IMR-90 (cell line): ENCODE measurements around the gene CPXM1. TPM values are rescaled to one million over a fixed set of nuclear protein-coding genes. Genes with fewer than 3 reads are reported as not detected.

Experiments used
- ATAC-seq: fragments of 200-7000 bp; cut with Tn5 transposase; 2 replicates; pipeline ENCODE4 v1.9.1; 2020; ENCODE audit warnings: low read depth, mild to moderate bottlenecking, moderate library complexity
- BruUV-seq: library from RNA; stranded (reverse); fragments of 400-500 nt; replicated peaks from 2 replicates; lab custom pipeline; 2021; lab: Mats Ljungman, UMichigan
- CTCF ChIA-PET: fragments of 300-600 bp; formaldehyde crosslinking; extraction: SDS; loops from one replicate; lab custom pipeline; 2021; ENCODE audit warnings: antibody characterized with exemption; lab: Yijun Ruan, JAX
- POLR2A ChIA-PET: fragments of 300-600 bp; sonication (Branson Sonifier 250); formaldehyde crosslinking; loops from one replicate; lab custom pipeline; 2022; ENCODE audit warnings: antibody characterized with exemption; ENCODE audit not compliant: unreplicated experiment; lab: Charles Lee
- DNase-seq: peaks from one replicate; pipeline ENCODE4 v3.0.0; 2013
- H2AFZ ChIP-seq: replicated peaks from 2 replicates; pipeline ENCODE3; 2013; ENCODE audit warnings: low read length, mild to moderate bottlenecking; ENCODE audit not compliant: poor library complexity
- H2AK5ac ChIP-seq: 2 replicates; pipeline ENCODE4 v1.6.1; 2013; ENCODE audit warnings: low read depth, low read length, inconsistent platforms
- H2AK9ac ChIP-seq: replicated peaks from 2 replicates; pipeline ENCODE3; 2013; ENCODE audit warnings: mild to moderate bottlenecking, low read depth, low read length, moderate library complexity; ENCODE audit not compliant: poor library complexity
- H2BK120ac ChIP-seq: 2 replicates; pipeline ENCODE4 v1.6.1; 2013; ENCODE audit warnings: low read depth, low read length, inconsistent platforms
- H2BK15ac ChIP-seq: 3 replicates; pipeline ENCODE4 v1.6.1; 2013; ENCODE audit warnings: low read depth, low read length, inconsistent platforms
- H2BK20ac ChIP-seq: 2 replicates; pipeline ENCODE4 v1.6.1; 2013; ENCODE audit warnings: low read depth, mild to moderate bottlenecking, inconsistent platforms, low read length, moderate library complexity
- H2BK5ac ChIP-seq: 2 replicates; pipeline ENCODE4 v1.6.1; 2013; ENCODE audit warnings: mild to moderate bottlenecking, low read depth, low read length, inconsistent platforms; ENCODE audit not compliant: poor library complexity, severe bottlenecking
- H3K14ac ChIP-seq: replicated peaks from 2 replicates; pipeline ENCODE4 v1.6.1; 2013; ENCODE audit warnings: low read depth, low read length, inconsistent platforms
- H3K18ac ChIP-seq: 2 replicates; pipeline ENCODE4 v1.6.1; 2013; ENCODE audit warnings: low read depth, low read length, control low read depth
- H3K23ac ChIP-seq: 2 replicates; pipeline ENCODE4 v1.6.1; 2013; ENCODE audit warnings: low read depth, low read length, inconsistent platforms
- H3K27ac ChIP-seq: 2 replicates; pipeline ENCODE4 v1.5.1; 2013; ENCODE audit warnings: mild to moderate bottlenecking, control low read depth, low read length; ENCODE audit not compliant: insufficient read depth
- H3K27me3 ChIP-seq: 2 replicates; pipeline ENCODE4 v1.6.1; 2013; ENCODE audit warnings: low read length; ENCODE audit not compliant: control insufficient read depth, insufficient read depth
- H3K36me3 ChIP-seq: 2 replicates; pipeline ENCODE4 v1.6.1; 2013; ENCODE audit warnings: low read length, mixed read lengths; ENCODE audit not compliant: control insufficient read depth, insufficient read depth
- H3K4ac ChIP-seq: 2 replicates; pipeline ENCODE4 v1.6.1; 2013; ENCODE audit warnings: low read depth, low read length, inconsistent platforms
- H3K4me1 ChIP-seq: 2 replicates; pipeline ENCODE4 v1.6.1; 2013; ENCODE audit warnings: low read length, mixed read lengths; ENCODE audit not compliant: control insufficient read depth, insufficient read depth
- H3K4me2 ChIP-seq: 2 replicates; pipeline ENCODE4 v1.6.1; 2013; ENCODE audit warnings: low read depth, mild to moderate bottlenecking, control low read depth, low read length, moderate library complexity
- H3K4me3 ChIP-seq: 2 replicates; pipeline ENCODE4 v1.5.1; 2013; ENCODE audit warnings: low read depth, mild to moderate bottlenecking, control low read depth, low read length, moderate library complexity; ENCODE audit not compliant: insufficient read depth
- H3K56ac ChIP-seq: 2 replicates; pipeline ENCODE4 v1.6.1; 2013; ENCODE audit warnings: low read length, inconsistent platforms; ENCODE audit not compliant: insufficient read depth; ENCODE audit errors: extremely low read depth
- H3K79me1 ChIP-seq, 2 experiments: 2 replicates each; pipeline ENCODE4 v1.6.1; 2013; ENCODE audit warnings: low read length in 2 of 2, inconsistent platforms in 1 of 2, low read depth in 1 of 2
- H3K9ac ChIP-seq: 2 replicates; pipeline ENCODE4 v1.6.1; 2013; ENCODE audit warnings: low read depth, low read length, control low read depth
- H3K9me1 ChIP-seq: 2 replicates; pipeline ENCODE4 v1.6.1; 2013; ENCODE audit warnings: low read length, inconsistent platforms; ENCODE audit not compliant: insufficient read depth
- H3K9me3 ChIP-seq: 2 replicates; pipeline ENCODE4 v1.6.1; 2013; ENCODE audit warnings: low read length; ENCODE audit not compliant: control insufficient read depth, insufficient read depth
- H4K20me1 ChIP-seq: 2 replicates; pipeline ENCODE4 v1.6.1; 2013; ENCODE audit warnings: low read length, inconsistent platforms; ENCODE audit not compliant: insufficient read depth
- H4K5ac ChIP-seq: 2 replicates; pipeline ENCODE4 v1.6.1; 2013; ENCODE audit warnings: mild to moderate bottlenecking, low read depth, low read length, control low read depth
- H4K8ac ChIP-seq, 2 experiments: 2 replicates each; pipeline ENCODE4 v1.6.1; 2013; ENCODE audit warnings: low read depth in 2 of 2, low read length in 2 of 2, control low read depth in 1 of 2, inconsistent platforms in 1 of 2
- H4K91ac ChIP-seq: 2 replicates; pipeline ENCODE4 v1.6.1; 2013; ENCODE audit warnings: low read depth, low read length, inconsistent platforms; ENCODE audit not compliant: insufficient read depth
- BHLHE40 ChIP-seq: fragments of 150-350 bp; IDR thresholded peaks from 2 replicates; pipeline ENCODE4 v1.6.1; 2016; ENCODE audit warnings: mild to moderate bottlenecking, low read depth, low read length
- CHD1 ChIP-seq: IDR thresholded peaks from 2 replicates; pipeline ENCODE4 v1.6.1; 2012; ENCODE audit warnings: low read depth, low read length, improper control_type of control experiment
- FOS ChIP-seq: fragments of 150-350 bp; IDR thresholded peaks from 2 replicates; pipeline ENCODE4 v1.6.1; 2016; ENCODE audit warnings: low read depth, low read length
- NFE2L2 ChIP-seq: fragments of 150-350 bp; IDR thresholded peaks from 2 replicates; pipeline ENCODE4 v1.6.1; 2016; ENCODE audit warnings: low read depth, mild to moderate bottlenecking, low read length
- WGBS, 2 experiments: methylation state at CpG; one replicate each; pipeline versions ENCODE4 v1.1.5 to v1.1.7; 2013; ENCODE audit warnings: missing lambda C conversion rate in 2 of 2; ENCODE audit not compliant: insufficient read length in 1 of 2; ENCODE audit errors: extremely low coverage in 2 of 2; 5-methylcytosine and 5-hydroxymethylcytosine counted together
- dilution Hi-C: fragments of 300-500 bp; cut with HindIII; formaldehyde crosslinking; loops from one replicate; pipeline ENCODE4 v1.14.3; 2018; ENCODE audit warnings: low sequenced_read_pairs; ENCODE audit not compliant: unreplicated experiment
- in situ Hi-C: fragments of 300-500 bp; cut with MboI; formaldehyde crosslinking; loops from 3 replicates; pipeline ENCODE4 v1.14.3; 2019; ENCODE audit warnings: low sequenced_read_pairs, inconsistent platforms, mixed read lengths
- intact Hi-C: fragments of 100-400 bp; cut with micrococcal nuclease; formaldehyde crosslinking; loops from 2 replicates; pipeline ENCODE4 v1.10.0; 2022
- polyA plus RNA-seq, 3 experiments: library from polyadenylated mRNA; depleted of rRNA; stranded (reverse); fragments of >200 nt; gene quantifications; 2 replicates each; pipeline ENCODE4 v1.2.3, GENCODE V29; 2012; ENCODE audit warnings: low replicate concordance in 1 of 3
- total RNA-seq: library from RNA; depleted of rRNA; stranded (reverse); fragments of >200 nt; gene quantifications from 2 replicates; pipeline ENCODE4 v1.2.3, GENCODE V29; 2012
- TF ChIP-seq, protein P1 (sequence below): conservative IDR thresholded peaks from 2 replicates; pipeline ENCODE4 v1.5.1; 2012; ENCODE audit warnings: mild to moderate bottlenecking, low read depth, low read length, improper control_type of control experiment

Gene CPXM1
- total and polyA plus RNA-seq, 2 of the 4 experiments (the other 2 are of a cell fraction) = 1.1 to 4.6 TPM

DNA sequence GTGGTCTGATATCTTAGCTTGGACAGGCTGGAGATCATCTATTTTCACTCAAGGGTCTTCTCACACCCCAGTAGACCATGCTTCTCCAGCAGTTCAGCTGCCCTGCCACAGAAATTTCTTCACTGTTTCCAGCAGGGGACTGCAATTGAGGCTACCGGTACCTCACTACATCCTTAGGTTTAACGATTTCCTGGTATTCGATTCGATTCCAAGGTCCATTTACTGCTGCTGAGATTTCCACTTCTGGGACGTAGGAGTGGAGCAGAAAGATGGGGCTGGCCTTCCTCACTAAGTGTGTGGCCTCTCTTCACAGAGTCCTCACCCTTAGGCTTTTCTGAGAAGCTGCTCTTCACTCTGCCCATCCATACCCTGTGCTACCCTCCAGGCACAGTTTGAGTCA, 46.3 kb upstream of the CPXM1 start:
- H2AK9ac ChIP-seq = no peak overlapping the region
- no peak overlapping the region for H3K4ac ChIP-seq
- H2AK5ac ChIP-seq = no peak overlapping the region
- H3K4me2 ChIP-seq = no peak overlapping the region
- H3K27me3 ChIP-seq = no peaks in the 10 kb centered on the region
- no peak overlapping the region for H3K23ac ChIP-seq
- no peak overlapping the region for H2BK120ac ChIP-seq
- no peak overlapping the region for H3K27ac ChIP-seq
- dilution Hi-C loops (no loop called here), intact Hi-C loops (no loop called here), in situ Hi-C loops (loop anchor here (25.0 kb wide), 1 partner anchor 334 kb away; the partner anchor contains the start of gene ZNF343)
- H3K9me3 ChIP-seq = no peaks in the 10 kb centered on the region
- 81% methylated on average over 4 of the region's 5 CpGs; no CpG with 5 or more reads in 1 of the 2 experiments for WGBS, 2 experiments
- no peak overlapping the region for H3K4me3 ChIP-seq
- H4K20me1 ChIP-seq = 0 out of 2 replicates have a peak, but pooled peaks cover under 1% of the 10 kb centered on the region
- H3K4me1 ChIP-seq = no peaks in the 10 kb centered on the region; the same call in 1 of the 2 replicates
- no peak overlapping the region for H3K14ac ChIP-seq
- H3K36me3 ChIP-seq = peaks cover 3% of the 10 kb centered on the region; the same call in 1 of the 2 replicates
- H3K18ac ChIP-seq = no peak overlapping the region
- ATAC-seq (no peak), DNase-seq (no peak)
- H2BK20ac ChIP-seq = no peak overlapping the region
- no peak overlapping the region for H3K9ac ChIP-seq
- H4K5ac ChIP-seq = no peak overlapping the region
- BruUV-seq = no TSS peak
- H4K8ac ChIP-seq = no peak overlapping the region
- H4K91ac ChIP-seq = no peak overlapping the region
- TF ChIP-seq, protein P1, sequence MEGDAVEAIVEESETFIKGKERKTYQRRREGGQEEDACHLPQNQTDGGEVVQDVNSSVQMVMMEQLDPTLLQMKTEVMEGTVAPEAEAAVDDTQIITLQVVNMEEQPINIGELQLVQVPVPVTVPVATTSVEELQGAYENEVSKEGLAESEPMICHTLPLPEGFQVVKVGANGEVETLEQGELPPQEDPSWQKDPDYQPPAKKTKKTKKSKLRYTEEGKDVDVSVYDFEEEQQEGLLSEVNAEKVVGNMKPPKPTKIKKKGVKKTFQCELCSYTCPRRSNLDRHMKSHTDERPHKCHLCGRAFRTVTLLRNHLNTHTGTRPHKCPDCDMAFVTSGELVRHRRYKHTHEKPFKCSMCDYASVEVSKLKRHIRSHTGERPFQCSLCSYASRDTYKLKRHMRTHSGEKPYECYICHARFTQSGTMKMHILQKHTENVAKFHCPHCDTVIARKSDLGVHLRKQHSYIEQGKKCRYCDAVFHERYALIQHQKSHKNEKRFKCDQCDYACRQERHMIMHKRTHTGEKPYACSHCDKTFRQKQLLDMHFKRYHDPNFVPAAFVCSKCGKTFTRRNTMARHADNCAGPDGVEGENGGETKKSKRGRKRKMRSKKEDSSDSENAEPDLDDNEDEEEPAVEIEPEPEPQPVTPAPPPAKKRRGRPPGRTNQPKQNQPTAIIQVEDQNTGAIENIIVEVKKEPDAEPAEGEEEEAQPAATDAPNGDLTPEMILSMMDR = no peak
- TF ChIP-seq CHD1 (no peak), NFE2L2 (no peak), BHLHE40 (no peak), FOS (no peak)
- H3K79me1 ChIP-seq = peaks cover 27 to 40% of the 10 kb centered on the region in 2 experiments
- no peaks in the 10 kb centered on the region; the same call in 1 of the 2 replicates for H3K9me1 ChIP-seq
- no peak overlapping the region for H2BK15ac ChIP-seq
- H2AFZ ChIP-seq = no peak overlapping the region
- ChIA-PET POLR2A (no interaction called here), CTCF (no interaction called here)
- no peak overlapping the region for H2BK5ac ChIP-seq
- no peak overlapping the region for H3K56ac ChIP-seq
